GM18498 (cell line): ENCODE measurements around the gene DDRGK1.
A peak's percentile ranks its signal among the peaks of the same experiment; 100 is the strongest.
"Not testable (repeated sequence)": the region's sequence is repeated elsewhere in the genome, so short reads cannot be mapped to it uniquely, and the experiment has no call there.

Experiments used
- ATAC-seq: cut with Tn5 transposase; IDR thresholded peaks from one replicate; pipeline ENCODE4 v1.9.1; 2021; ENCODE audit warnings: mild to moderate bottlenecking, moderate library complexity; ENCODE audit not compliant: unreplicated experiment

Gene DDRGK1

GRCh38 chr20:3166913-3167342 lies 37.6 kb downstream of the DDRGK1 start:
- ATAC-seq, result no peak

DNA sequence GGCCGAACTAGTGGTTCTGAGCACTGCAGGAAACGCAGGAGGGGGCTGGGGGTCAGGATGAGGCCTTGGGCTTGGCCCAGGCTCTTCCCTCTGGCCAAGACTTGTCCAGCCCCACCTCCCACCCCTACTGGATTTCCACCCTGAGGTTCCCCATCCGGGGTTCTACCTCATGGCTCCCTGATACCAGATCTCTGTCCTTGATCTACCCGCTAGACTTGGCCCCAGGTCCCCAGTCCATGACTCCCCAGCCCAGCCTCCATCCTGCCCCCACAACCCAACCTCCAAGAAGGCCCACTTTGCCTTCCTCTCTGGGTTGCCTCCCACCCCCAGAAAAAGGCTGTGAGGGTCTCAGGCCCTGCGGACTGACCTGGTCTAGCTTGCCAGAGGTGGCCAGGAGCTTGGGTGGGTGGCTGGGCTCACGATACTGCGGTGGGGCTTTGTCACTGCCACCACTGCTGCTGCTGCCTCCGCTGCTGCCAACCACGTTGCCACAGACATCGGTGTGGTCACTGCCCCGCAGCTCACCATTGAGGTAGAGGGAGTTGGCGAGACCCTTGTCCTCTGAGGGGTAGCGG lies 38.1 kb downstream of the DDRGK1 start:
- ATAC-seq, result no peak

- ATAC-seq, result no peak
These were observed 38.8 kb downstream of the DDRGK1 start for GRCh38 chr20:3165473-3166337.

DNA sequence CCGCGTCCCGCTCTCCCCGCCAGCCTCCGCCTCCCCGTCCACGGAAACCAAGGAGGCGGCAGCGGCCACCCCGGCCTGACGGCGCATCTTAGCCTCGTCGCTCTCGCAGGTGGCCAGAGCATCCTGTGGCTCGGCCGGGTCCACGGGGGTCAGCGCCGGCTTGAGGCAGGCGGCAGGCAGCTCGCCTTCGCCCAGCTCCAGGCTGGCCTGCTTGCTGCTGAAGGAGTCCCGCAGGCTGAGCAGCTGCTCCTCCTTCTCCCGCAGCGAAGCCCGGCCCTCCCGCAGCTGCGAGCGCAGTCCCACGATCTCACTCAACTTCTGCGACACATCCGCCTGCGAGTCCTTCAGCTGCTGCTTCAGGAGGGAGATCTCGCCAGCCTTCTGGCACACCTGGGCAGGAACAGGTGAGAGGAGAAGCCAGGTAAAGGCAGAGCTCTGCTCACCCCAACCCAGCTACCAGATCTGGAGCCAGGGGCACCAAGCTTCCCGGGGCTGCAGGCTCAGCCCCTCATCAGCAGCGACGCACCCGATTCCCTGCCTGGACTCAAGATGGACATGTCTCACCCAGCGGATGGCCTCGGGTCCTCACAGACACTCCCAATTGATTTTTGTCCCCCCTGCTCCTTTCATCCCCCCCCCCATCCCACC lies 39.6 kb downstream of the DDRGK1 start:
- ATAC-seq, result no peak

DNA sequence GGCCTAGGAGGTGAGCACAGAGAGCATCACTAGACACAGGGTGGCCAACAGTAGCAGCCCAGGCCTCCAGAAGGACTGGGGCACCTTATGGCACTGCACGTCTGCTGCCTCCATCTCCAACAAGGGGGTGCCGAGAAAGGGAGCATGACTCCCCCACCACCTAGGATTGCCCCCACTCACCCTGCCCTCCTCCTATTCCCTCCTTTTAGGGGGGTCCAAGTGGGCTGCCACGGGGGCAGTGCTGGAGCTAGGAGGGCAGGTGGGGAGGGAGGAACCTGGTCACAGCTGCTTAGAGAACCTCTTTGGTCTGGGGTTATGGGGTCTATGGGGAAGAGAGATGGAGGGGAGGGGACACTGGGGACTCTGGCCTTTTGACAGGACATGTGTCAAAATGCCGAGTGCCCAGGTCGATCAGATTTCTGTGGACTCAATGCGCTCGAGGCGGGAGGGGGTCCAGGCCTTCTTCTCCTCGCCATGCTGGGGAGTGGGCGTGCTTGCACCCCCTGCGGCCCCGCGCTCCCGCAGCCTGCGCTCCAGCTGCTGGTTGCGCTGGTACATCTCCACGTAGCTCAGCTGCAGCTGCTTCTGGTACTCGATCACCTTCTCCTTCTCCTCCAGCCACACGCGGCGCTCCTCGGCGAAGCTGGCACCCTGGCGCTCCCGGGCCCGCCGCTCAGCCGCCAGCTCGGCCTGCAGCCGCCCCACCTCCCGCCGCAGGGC lies 40.3 kb downstream of the DDRGK1 start:
- ATAC-seq, result no peak

DNA sequence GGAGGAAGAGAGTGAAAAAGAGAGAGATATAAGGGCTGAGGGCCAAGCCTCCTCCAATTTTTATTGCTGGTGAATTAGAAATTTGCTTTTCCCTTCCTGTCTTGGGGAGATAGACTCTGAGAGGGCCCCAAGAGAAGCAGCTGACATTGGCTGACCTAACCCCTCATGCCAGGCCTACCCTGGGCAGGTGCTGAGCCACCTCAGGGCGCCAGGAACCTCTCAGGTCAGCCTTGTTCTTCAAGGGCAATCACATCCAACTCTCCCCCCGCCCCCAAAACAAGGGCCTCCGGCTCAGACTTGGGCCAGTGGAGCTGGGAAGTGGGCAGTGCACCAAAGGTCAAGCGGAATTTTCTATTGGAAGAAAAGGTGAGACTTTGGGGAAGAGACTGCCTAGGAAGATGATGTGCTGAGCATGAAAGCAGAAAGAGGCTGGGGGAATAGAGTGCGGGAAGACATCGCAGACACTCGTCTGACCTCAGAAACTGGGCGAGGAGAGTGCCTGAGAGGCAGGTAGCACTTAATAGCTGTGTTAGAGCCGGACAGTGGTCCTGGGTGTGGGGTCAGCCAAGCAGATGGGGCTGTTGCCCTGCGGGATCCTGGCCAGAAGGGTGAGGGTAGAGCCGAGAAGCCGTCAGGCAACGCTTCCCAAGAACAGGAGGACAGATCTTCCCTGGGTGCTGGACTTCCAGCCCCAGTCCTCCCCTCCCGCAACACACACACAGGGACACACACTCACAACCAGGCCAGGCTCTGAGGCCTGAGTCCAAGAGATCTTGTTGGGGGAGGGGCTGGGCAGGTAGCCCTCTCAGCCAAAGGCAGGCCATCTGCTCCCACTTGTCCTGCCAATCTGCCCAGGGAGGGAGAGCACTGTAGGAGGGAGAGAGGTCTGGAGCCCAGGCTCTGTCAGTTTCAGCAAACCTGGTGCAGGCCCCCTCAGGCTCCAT lies 41.1 kb downstream of the DDRGK1 start:
- no peak for ATAC-seq

DNA sequence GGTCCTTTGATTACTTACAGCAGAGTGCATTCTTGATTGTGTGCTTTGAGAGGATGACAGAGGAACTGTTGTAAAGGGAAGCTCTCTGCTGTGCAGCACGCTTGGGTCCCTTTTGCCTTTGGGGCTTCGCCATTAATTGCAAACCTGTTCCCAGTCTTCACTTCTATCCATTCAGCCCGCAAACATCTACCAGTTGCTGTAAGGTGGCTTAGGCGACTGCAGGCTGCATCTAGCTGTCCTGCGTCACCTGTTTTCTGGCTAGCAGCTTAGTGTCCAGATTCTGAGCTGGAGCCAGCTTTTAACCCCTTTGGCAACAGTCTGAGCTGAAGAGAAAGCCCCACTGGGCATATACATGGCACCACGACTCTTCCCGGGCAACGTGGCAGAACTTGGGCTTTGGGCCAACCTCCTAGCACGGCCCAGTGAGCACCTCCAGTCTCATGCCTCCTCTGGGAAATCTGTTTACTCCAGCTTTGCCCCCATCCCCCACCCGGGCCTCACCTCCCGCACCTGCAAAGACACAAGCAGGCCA lies 42.3 kb downstream of the DDRGK1 start:
- no peak for ATAC-seq

GRCh38 chr20:3161316-3162079 lies 43.0 kb downstream of the DDRGK1 start:
- no peak for ATAC-seq

DNA sequence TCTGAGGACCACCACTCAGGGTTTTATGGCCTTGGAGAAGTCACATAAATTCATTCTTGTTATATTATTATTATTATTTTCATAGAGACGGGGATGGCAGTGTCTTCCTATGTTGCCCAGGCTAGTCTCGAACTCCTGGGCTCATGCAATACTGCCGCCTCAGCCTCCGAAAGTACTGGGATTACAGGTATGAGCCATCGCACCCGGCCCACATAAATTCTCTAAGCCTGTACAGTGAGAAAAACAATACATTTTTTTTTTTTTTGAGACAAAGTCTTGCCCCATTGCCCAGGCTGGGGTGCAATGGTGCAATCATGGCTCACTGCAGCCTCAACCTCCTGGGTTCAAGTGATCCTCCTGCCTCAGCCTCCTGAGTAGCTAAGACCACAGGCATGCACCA lies 44.1 kb downstream of the DDRGK1 start:
- no peak for ATAC-seq

DNA sequence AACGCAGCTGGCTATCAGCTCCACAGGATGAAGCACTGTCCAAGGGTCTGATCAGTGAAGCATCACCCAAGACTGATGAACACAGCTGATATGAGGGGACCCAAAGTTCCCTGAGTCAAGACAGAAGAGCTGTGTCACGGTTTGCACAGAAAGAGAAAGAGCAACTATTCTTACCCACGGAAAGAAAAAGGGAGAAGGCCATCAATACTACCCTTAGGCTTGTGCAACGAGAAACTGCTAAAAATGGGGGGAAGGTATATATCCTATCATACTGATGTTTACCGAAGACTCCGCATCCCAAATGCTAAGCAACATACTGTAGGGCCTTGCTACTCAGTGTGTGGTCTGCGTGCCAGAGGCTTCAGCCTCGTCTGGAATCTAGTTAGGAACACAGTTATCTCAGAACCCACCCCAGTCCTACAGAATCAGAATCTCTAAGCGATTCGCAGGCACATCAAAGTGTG lies 45.5 kb downstream of the DDRGK1 start:
- peak; percentile 17 for ATAC-seq

- no peak for ATAC-seq
These were observed 46.7 kb downstream of the DDRGK1 start for GRCh38 chr20:3157817-3158216.

GRCh38 chr20:3156811-3157619 lies 47.5 kb downstream of the DDRGK1 start:
- ATAC-seq, result peak; percentile 59

DNA sequence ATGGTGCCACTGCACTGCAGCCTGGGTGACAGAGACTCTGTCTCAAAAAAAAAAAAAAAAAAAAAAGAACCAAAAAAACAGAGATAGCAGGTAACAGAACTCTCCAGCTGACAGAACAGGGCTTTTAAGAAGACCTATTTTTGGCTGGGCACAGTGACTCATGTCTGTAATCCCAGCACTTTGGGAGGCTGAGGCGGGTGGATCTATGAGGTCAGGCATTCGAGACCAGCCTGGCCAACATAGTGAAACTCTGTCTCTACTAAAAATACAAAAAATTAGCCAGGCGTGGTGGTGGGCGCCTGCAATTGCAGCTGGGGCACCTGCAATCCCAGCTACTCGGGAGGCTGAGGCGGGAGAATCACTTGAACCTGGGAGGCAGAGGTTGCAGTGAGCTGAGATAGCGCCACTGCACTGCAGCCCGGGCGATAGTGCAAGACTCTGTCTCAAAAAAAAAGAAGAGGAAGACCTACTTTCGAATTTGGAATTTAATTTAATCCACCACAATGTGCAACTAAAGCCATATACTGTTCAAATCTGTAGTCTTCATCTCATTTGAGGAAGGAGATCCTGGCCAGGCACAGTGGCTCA lies 52.3 kb downstream of the DDRGK1 start:
- not testable (repeated sequence) for ATAC-seq

DNA sequence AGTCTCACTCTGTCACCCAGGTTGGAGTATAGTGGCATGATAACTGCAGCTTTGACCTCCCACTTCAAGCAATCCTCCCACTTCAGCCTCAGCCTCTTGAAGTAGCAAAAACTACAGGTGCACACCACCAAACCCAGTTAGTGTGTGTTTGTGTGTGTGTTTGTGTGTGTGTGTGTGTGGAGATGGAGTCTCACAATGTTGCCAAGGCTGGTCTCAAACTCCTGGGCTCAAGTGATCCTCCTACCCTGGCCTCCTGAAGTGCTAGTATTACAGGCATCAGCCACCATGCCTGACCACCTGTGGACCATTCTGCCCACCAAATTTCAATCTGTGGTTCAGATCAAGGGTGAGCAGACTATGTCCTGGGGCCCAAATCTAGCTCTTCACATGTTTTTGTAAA lies 53.6 kb downstream of the DDRGK1 start:
- ATAC-seq, result no peak

GRCh38 chr20:3146732-3147341 lies 57.6 kb downstream of the DDRGK1 start:
- no peak for ATAC-seq

DNA sequence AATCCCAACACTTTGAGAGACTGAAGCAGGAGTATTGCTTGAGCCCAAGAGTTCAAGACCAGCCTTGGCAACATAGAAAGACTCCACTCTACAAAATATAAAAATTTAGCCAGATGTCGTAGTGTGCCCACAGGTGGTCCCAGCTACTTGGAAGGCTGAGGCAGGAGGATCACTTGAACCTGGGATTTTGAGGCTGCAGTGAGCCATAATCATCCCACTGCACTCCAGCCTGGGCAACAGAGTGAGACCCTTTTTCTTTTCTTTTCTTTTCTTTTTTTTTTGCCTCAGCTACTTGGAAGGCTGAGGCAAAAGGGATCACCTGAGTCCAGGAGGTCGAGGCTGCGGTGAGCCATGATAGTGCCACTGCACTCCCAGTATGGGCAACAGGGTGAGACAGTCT lies 62.7 kb downstream of the DDRGK1 start:
- no peak for ATAC-seq
